Islet precursor cell (in vitro differentiated cells): ENCODE results near the gene ADCY5.
A peak's percentile ranks its signal among the peaks of the same experiment; 100 is the strongest.

ENCODE experiments used
- DNase-seq: peaks from one replicate; pipeline ENCODE4 v3.0.0-alpha.2; 2018

The ADCY5 gene

GRCh38 chr3:123457841-123458240, 9.0 kb upstream of the ADCY5 start:
- no peak for DNase-seq

- DNase-seq: no peak
Observed at GRCh38 chr3:123453675-123454074, 4.8 kb upstream of the ADCY5 start.

DNA sequence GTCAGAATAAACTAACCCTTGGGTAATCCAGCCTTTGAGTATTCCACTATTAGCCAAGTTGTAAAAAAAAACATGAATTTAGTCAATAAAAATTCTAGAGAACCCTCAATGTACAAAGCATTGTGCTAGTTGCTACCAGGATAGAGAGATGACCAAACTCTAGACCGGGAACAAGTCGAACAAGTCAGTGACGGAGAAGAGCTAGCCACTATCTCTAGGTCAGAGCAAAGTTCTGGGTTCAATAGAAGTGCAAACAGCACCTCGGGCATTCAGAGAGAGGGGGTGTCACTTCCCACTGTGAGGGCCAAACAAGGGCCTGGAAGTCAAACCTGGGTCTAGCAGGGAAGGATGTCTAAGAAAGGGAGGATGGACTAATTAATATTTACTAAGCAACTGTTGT, 2.3 kb upstream of the ADCY5 start:
- no peak for DNase-seq

DNA sequence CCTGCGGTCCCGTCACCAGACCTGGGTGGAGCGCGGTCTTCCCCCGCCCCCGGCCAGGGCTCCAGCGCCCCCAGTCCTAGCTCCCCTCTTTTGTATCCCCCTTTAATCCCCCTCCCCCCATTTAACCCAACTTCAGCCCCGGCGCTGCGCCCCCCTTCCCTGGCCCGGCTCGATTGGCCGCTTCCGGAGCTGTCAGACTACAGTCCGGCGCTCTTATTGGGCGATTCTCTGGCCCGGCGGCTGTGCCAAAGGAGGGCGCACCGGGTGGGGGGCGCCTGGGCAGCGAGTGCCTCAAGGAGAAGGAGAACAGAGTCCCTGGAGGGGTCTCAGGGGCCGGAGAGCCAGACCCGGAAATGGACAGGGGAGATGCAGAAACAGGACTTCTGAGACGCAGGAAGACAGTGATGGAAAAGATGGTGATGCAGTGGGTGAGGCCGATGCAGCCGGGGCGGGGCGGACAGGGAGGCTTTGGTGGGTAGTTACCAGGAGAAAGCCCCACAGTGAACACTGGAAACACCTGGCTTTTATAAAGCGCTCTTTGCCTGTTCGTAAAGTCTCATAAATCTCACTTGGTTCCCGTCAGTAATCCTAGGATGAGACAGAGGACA, 1.2 kb upstream of the ADCY5 start:
- DNase-seq: peak; percentile 66

DNA sequence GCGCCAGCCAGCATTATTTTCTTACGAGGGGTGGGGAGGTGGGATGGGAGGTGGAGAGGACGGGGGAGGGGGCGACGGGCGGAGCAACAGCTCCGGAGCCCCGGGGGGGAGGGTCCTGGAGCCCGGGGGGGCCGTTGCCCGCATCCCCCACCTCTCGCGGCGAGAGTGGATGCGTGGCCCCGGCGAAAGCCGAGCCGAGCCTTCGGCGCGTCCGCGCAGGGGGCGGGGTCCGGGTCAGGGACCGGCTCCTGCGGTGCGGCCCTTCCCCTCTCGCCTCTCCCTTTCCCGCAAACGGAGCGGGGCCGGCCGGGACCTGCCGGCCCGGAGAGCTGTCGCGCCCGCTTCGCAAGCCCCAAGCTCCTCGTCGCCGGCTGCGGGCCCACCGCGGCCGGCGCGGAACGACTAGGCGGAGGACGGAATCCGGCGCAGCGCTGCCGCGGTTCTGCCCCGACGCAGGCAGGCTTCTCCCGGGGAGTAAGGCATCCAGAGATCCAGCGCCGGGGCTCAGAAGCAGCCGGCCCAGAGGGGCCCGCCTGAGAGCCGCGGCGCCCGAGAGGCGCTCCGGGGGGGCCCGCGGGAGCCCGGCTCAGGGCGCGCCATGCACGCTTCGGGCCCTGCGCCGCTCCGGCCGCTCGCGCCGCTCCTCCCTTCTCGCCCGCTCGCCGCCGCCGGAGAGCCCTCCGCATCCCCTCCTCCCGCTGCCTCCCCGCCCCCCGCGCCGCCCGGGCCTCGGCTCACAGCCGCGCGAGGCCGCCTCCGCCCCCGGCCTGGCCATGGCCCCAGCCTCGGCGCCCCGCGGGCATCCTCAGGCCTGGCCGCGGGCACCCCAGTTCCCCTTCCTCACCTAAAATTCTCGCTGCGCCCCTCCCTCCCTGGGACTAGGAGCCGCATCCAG, 459 bp upstream of the ADCY5 start:
- DNase-seq: peak; percentile 66

GRCh38 chr3:123447749-123448517, 957 bp downstream of the ADCY5 start:
- DNase-seq: peak; percentile 70

- no peak for DNase-seq
Observed at GRCh38 chr3:123447416-123447748, 1.5 kb downstream of the ADCY5 start.

- DNase-seq: no peak
Observed at GRCh38 chr3:123446610-123447109, 2.2 kb downstream of the ADCY5 start.

GRCh38 chr3:123446210-123446609, 2.7 kb downstream of the ADCY5 start:
- DNase-seq: no peak

DNA sequence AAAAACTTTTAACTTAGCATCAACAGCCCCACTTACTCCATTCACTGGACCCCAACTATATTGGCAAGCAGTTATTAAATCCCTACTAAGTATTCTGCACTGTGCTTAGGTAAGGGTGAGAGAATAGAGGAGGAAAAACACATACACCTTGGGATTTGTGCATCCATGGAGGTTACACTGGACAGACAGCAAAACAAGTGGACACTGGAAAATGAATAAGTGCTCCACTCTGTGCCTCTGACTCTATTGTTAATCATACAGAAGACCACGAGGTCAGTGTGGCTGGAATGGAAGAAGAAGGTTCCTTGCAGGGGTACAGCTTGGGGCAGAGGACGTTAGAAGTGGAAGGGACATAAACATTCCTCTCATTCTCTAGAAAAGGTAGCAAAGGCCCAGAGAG, 3.2 kb downstream of the ADCY5 start:
- no peak for DNase-seq

- DNase-seq: no peak
Observed at GRCh38 chr3:123444744-123445143, 4.1 kb downstream of the ADCY5 start.

GRCh38 chr3:123444023-123444422, 4.9 kb downstream of the ADCY5 start:
- no peak for DNase-seq

DNA sequence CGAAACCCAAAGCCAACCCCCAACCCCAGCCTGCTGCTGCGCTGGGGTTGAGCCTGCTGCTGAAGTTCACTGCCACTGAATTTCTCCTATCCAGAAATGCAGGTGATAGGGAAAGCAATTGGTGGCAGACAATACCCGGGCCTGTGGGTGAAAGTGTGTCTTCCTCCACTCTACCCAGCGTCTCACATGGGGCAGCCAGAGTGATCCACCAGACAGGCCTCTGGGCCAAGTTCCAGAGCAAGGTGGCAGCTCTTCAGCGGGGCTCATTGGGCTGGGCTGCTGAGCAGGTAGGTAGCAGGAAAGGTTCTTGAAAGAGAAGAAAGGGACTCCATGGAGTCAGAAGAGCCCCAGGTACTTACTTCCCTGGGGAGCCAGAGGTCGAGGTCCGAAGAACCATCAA, 6.0 kb downstream of the ADCY5 start:
- DNase-seq: no peak

DNA sequence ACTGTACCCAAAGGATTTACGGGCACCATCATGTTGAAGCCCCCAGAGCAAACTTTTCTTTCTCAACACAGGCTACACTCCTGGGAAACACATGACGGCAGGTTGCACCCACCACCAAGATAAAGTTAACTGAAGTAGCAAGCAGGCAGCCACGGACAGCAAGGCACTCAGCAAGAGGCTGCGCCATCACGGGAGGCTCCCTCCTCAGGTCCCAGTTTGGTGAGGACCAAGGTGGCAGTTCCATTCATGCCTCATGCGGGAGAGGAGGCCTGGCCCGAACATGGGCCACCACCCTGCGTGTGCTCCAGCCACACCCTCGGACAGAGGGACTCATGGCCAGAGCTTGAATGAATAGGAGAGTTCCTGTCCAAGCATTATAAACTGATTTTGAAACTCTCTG, 6.8 kb downstream of the ADCY5 start:
- DNase-seq: no peak

DNA sequence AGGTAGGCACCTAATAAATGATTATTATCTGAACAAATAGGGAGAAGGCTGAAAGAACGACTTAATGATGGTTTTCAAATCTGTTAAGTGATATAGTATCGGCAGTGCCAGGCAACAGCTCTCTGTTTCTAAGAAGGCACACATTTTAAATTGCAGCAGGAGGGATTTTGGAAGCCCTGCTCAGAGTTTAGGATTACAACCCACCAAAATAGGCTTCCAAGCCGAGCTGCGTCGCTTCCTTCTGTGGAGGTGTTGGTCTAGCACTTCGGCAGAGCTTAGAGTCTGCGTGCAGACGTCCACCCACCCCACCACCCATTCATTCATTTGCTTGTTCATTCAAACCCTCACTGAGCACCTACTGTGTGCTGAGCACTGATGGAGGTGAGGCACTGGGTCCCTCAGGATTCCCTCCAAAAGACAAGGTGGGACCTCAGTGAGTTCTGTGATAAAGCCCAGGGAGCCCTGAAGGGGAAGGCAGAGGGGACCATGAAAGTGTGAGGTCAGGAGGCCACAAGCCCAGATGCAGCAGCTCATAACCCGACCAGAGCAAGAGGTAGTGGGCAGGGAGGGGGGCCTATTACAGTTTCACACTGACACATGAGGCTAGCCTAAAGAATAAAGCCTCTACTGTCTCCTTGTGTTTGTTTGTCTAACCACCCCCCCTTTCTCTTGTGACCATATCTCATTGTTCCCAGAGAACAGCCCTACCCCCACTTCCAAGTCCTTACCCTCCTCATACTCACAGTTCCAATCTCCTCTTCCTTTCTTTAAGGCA, 8.9 kb downstream of the ADCY5 start:
- DNase-seq: no peak

GRCh38 chr3:123432832-123433523, 15.9 kb downstream of the ADCY5 start:
- DNase-seq: no peak

- DNase-seq: no peak
Observed at GRCh38 chr3:123431658-123432324, 17.1 kb downstream of the ADCY5 start.

GRCh38 chr3:123431007-123431657, 17.8 kb downstream of the ADCY5 start:
- DNase-seq: no peak

DNA sequence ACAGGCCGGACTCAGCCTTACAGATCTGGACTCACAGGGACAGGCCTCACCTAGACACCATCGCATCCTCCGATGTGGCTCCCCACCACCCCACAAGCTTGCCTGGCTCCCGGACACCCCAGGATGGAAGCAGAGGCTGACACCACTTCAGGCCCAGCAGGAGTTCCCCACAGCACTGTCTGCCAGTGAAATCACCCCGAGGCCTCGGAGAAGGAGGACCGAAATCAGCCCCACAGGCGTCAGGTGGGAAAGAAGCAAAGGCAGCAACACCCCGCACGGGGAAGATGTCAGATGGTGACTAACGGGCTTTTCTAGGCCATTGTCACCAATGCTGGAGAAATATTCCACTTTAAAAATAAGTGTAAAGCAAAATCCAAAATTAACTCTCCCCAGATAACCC, 18.6 kb downstream of the ADCY5 start:
- no peak for DNase-seq

DNA sequence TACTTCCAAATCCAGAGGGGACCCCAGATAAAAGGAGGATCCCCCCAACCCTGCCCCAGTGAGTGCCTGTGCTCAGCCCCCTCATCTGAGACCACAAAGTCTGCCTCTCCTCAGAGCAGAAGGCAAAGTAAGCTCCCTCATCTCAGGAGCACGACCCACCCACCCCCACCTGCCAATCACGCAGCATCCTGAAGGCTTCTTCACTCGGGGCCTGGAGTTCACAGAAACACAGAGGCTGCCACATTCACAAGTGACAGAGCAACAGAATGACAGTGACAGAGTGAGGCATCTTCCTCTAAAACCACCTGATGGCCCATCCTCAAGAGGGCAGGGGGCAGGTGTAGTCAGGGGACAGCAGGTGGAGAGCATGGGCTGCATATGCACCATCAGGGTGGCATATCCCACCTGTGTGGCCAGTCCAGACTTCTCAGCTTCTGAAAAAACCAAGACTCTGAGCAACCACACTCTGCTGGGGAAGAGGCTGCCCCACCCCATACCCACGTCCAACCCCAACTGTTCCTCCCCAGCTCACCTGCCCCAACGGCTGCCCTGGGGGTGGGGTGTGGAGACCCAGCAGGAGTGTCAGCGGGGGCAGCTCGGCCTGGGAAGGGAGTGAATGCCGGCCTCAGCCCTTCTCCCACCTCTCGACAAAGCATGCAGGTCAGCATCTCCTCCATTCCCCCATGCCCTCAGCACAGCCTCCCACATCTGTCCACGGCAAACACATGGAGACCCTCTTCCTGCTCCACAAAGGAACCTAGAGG, 19.3 kb downstream of the ADCY5 start:
- no peak for DNase-seq
